AG04450 (cell line): ENCODE results near the gene ACCSL. TPM values are rescaled to one million over a fixed set of nuclear protein-coding genes. Genes with fewer than 3 reads are reported as not detected.

Experiments
- CTCF ChIA-PET: fragments of 300-600, 350-600 bp; formaldehyde crosslinking; extraction: SDS; loops from one replicate; lab custom pipeline; 2022; ENCODE audit warnings: antibody characterized with exemption, inconsistent platforms; lab: Charles Lee
- POLR2A ChIA-PET: fragments of 350-600 bp; formaldehyde crosslinking; extraction: SDS; loops from one replicate; lab custom pipeline; 2021; ENCODE audit warnings: antibody characterized with exemption, inconsistent platforms; lab: Yijun Ruan, JAX
- DNase-seq: peaks from one replicate; pipeline ENCODE4 v3.0.0-alpha.2; 2011; ENCODE audit warnings: low read depth, low spot score
- H3K27ac ChIP-seq: one replicate; pipeline ENCODE4 v1.5.1; 2012; ENCODE audit warnings: low read depth, low read length, control low read depth
- H3K27me3 ChIP-seq: one replicate; pipeline ENCODE4 v1.6.0; 2012; ENCODE audit warnings: low read length; ENCODE audit not compliant: control insufficient read depth, insufficient read depth
- H3K4me3 ChIP-seq: 2 replicates; pipeline ENCODE4 v1.5.1; 2011; ENCODE audit warnings: mild to moderate bottlenecking, low read depth, low read length, control low read depth
- H3K9me3 ChIP-seq: 2 replicates; pipeline ENCODE4 v1.5.1; 2012; ENCODE audit warnings: low read length; ENCODE audit not compliant: control insufficient read depth, insufficient read depth
- CTCF ChIP-seq: IDR thresholded peaks from 2 replicates; pipeline ENCODE4 v1.5.1; 2011; ENCODE audit warnings: low read depth, low read length, control low read depth, inconsistent platforms
- polyA plus RNA-seq: library from polyadenylated mRNA; depleted of rRNA; stranded (reverse); fragments of >200 nt; gene quantifications from 2 replicates; pipeline ENCODE4 v1.2.3, GENCODE V29; 2011

Gene ACCSL
- polyA plus RNA-seq, 1 experiment: not detected

- TF ChIP-seq CTCF: no peak
- Histone ChIP-seq H3K9me3 (no peaks in the 10 kb centered on the region), H3K27me3 (no peaks in the 10 kb centered on the region), H3K27ac (no peak overlapping the region), H3K4me3 (no peak overlapping the region)
- DNase-seq: no peak
- ChIA-PET CTCF (interaction anchor here (2.0 kb wide), 1 partner anchor 20 kb away, joined by 6 read pairs; no protein-coding TSS in a partner anchor), POLR2A (no interaction called here)
Observed at GRCh38 chr11:44017443-44018126, 30.2 kb upstream of the ACCSL start.

- Histone ChIP-seq H3K9me3 (no peaks in the 10 kb centered on the region), H3K27ac (no peak overlapping the region), H3K4me3 (no peak overlapping the region), H3K27me3 (no peaks in the 10 kb centered on the region)
- TF ChIP-seq CTCF: no peak
- no peak for DNase-seq
- POLR2A ChIA-PET: no interaction called here
- CTCF ChIA-PET: no interaction called here
Observed at GRCh38 chr11:44018127-44018521, 29.7 kb upstream of the ACCSL start.

- TF ChIP-seq CTCF: no peak
- no peaks in the 10 kb centered on the region for H3K9me3 ChIP-seq
- POLR2A ChIA-PET: no interaction called here
- no peak overlapping the region for H3K4me3 ChIP-seq
- H3K27me3 ChIP-seq: no peaks in the 10 kb centered on the region
- CTCF ChIA-PET: no interaction called here
- DNase-seq: no peak
- no peak overlapping the region for H3K27ac ChIP-seq
Observed at GRCh38 chr11:44018829-44019228, 29.0 kb upstream of the ACCSL start.

GRCh38 chr11:44024977-44025376 lies 22.8 kb upstream of the ACCSL start:
- no peak for DNase-seq
- Histone ChIP-seq H3K27ac (no peak overlapping the region), H3K27me3 (peaks cover 6% of the 10 kb centered on the region), H3K9me3 (no peaks in the 10 kb centered on the region), H3K4me3 (no peak overlapping the region)
- TF ChIP-seq CTCF: no peak
- ChIA-PET POLR2A (no interaction called here), CTCF (no interaction called here)

- H3K27ac ChIP-seq: no peak overlapping the region
- H3K4me3 ChIP-seq: no peak overlapping the region
- TF ChIP-seq CTCF: no peak
- peaks cover 6% of the 10 kb centered on the region for H3K27me3 ChIP-seq
- ChIA-PET CTCF (no interaction called here), POLR2A (no interaction called here)
- no peaks in the 10 kb centered on the region for H3K9me3 ChIP-seq
- DNase-seq: no peak
Observed at GRCh38 chr11:44025727-44026126, 22.1 kb upstream of the ACCSL start.
